ENCODE data around the gene COQ7.

COQ7 gene

DNA sequence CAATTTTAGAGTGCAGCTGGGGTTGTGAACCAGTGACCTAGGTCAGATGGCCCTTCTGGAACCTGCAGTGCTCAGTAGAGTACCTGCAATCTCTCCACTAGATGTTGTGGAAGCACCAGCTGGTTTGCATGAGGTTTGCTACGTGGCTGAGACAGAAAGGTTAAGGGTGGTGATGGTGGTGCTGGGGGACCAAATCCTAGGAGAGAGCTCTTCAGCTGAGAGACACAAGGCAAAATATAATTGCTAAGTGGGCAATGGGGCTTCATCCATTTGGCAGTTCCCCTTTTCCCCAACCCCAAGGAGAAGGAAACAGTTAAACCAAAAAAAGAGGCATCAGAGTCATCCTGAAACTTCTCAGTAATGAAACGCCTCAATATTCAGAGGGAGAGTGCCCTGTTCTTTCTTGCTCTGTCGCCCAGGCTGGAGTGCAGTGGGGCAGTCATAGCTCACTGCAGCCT lies 60.3 kb downstream of the COQ7 start:
- Histone ChIP-seq H3K4me1 (ENCODE audit: control extremely low read depth in 1 of 4, control insufficient read depth in 4 of 4, insufficient read depth in 4 of 4, low read length in 3 of 4) (peaks cover 0 to 34% (median 18%) of the 10 kb centered on the region in 4 experiments), H3K4me3 (ENCODE audit: control insufficient read depth in 1 of 7, extremely low read depth in 1 of 7, insufficient read depth in 4 of 7, low read depth in 2 of 7, low read length in 6 of 7) (no peak overlapping the region), H3K9me3 (ENCODE audit: control extremely low read depth in 1 of 5, control insufficient read depth in 4 of 5, insufficient read depth in 2 of 5, low read depth in 1 of 5, low read length in 4 of 5) (peaks cover 0 to 11% (median 5%) of the 10 kb centered on the region in 5 experiments), H3K36me3 (ENCODE audit: control insufficient read depth in 4 of 4, insufficient read depth in 4 of 4, low read length in 3 of 4) (no peaks in the 10 kb centered on the region), H3K27me3 (replicated peaks in 2 of 5; ENCODE audit: control insufficient read depth in 4 of 5, insufficient read depth in 5 of 5, low read length in 4 of 5) (no peaks in the 10 kb centered on the region), H3K27ac (ENCODE audit: insufficient read depth in 1 of 2, low read depth in 1 of 2, low read length in 2 of 2, poor library complexity in 1 of 2, severe bottlenecking in 2 of 2) (no peak overlapping the region)
- ChIA-PET CTCF (no interaction called here), POLR2A (no interaction called here)
- WGBS (ENCODE audit: insufficient coverage), result 51% methylated on average over 3 of the region's 3 CpGs
- DNase-seq, result no peak

DNA sequence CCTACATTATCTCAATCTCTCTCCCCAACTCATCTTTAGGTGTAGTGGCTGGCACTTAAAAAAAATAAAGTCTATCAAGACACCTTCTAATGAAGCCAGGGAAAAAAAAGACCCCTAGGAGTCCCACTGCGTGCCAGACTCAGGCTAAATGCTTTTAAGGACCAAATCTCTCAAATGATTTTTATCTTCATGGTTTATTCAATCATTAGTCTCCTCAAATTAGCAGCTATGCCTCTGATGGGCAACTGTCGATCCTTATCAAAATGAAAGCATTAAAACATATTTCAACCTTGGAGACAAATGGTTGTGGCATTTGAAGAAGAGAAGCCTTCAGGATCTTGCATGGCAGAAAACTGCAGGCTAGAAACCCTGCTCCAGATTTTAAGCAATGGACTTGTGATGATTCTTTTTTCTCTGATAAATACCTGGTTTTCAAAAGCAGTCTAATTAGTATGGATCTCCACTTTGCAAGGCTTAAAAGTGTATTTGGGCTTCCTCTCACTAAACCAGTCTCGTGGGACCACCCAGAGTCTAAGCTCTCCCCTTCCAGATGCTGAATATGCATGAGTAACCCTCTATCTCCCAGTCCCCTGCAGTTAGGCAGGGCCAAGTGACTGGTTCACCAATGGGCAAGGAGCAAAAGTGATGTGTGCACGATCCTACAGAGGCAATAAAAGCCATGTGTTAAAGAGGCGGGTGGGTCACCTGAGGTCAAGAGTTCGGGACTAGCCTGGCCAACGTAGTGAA lies 61.2 kb downstream of the COQ7 start:
- ChIA-PET CTCF (interaction anchor here (1.0 kb wide), 1 partner anchor 53 kb away, joined by 3 read pairs; no protein-coding TSS in a partner anchor), POLR2A (no interaction called here)
- no peak for DNase-seq
- H3K36me3 ChIP-seq (ENCODE audit: control insufficient read depth in 4 of 4, insufficient read depth in 4 of 4, low read length in 3 of 4), result no peaks in the 10 kb centered on the region
- no peak overlapping the region for H3K27ac ChIP-seq (ENCODE audit: insufficient read depth in 1 of 2, low read depth in 1 of 2, low read length in 2 of 2, poor library complexity in 1 of 2, severe bottlenecking in 2 of 2)
- H3K4me1 ChIP-seq (ENCODE audit: control extremely low read depth in 1 of 4, control insufficient read depth in 4 of 4, insufficient read depth in 4 of 4, low read length in 3 of 4), result peaks cover 0 to 34% (median 18%) of the 10 kb centered on the region in 4 experiments
- no peak overlapping the region for H3K4me3 ChIP-seq (ENCODE audit: control insufficient read depth in 1 of 7, extremely low read depth in 1 of 7, insufficient read depth in 4 of 7, low read depth in 2 of 7, low read length in 6 of 7)
- H3K9me3 ChIP-seq (ENCODE audit: control extremely low read depth in 1 of 5, control insufficient read depth in 4 of 5, insufficient read depth in 2 of 5, low read depth in 1 of 5, low read length in 4 of 5), result peaks cover 0 to 11% (median 5%) of the 10 kb centered on the region in 5 experiments
- 100% methylated on average over 2 of the region's 7 CpGs for WGBS (ENCODE audit: insufficient coverage)
- H3K27me3 ChIP-seq (replicated peaks in 2 of 5; ENCODE audit: control insufficient read depth in 4 of 5, insufficient read depth in 5 of 5, low read length in 4 of 5), result no peaks in the 10 kb centered on the region
